Measurements from ENCODE around the gene TUBB4A. TPM values are rescaled to one million over a fixed set of nuclear protein-coding genes. Genes with fewer than 3 reads are reported as not detected.

Gene TUBB4A
- total and polyA plus RNA-seq, 10 of the 15 experiments (the other 5 are each of a cell fraction or from before 2014, with no cell fraction given), result 0.29 to 22.4 (median 3.8) TPM

GRCh38 chr19:6531956-6532243 is 29.8 kb upstream of the TUBB4A start (continued):
- no peak for TF ChIP-seq REST (IDR thresholded peaks at IDR 0.05; ENCODE audit: low read depth, low read length)
- TF ChIP-seq RAD21 (IDR thresholded peaks at IDR 0.05; ENCODE audit: insufficient read depth, low read depth, low read length), result no peak
- peak; percentile 2; the same call in 1 of the 2 replicates for TF ChIP-seq MAX (IDR thresholded peaks at IDR 0.05; ENCODE audit: low read depth, low read length)
- peak; percentile 11; the same call in 1 of the 2 replicates for TF ChIP-seq IKZF1 (conservative IDR thresholded peaks at IDR 0.05)
- TF ChIP-seq CREM (IDR thresholded peaks at IDR 0.05; ENCODE audit: low read depth), result no peak
- peak; percentile 69; the same call in 1 of the 2 replicates for TF ChIP-seq SPI1 (IDR thresholded peaks at IDR 0.05; ENCODE audit: borderline replicate concordance, insufficient read depth, low read depth, low read length)

- Histone ChIP-seq H4K20me1 (ENCODE audit: control insufficient read depth, insufficient read depth) (no peaks in the 10 kb centered on the region), H3K27ac (ENCODE audit: control insufficient read depth, insufficient read depth) (peak overlapping the region; percentile 83), H3K36me3 (ENCODE audit: control insufficient read depth in 2 of 2, insufficient read depth in 2 of 2, low read length in 1 of 2) (peaks cover 0 to 8% of the 10 kb centered on the region in 2 experiments; a peak in 2 of 4 replicates), H3K79me2 (ENCODE audit: control insufficient read depth, insufficient read depth, low read length) (peaks cover 63% of the 10 kb centered on the region), H3K27me3 (replicated peaks in 1 of 2; ENCODE audit: control insufficient read depth in 2 of 2, insufficient read depth in 2 of 2, low read length in 1 of 2) (no peaks in the 10 kb centered on the region), H3K4me3 (peak overlapping the region; percentile 99), H3K9ac (ENCODE audit: control insufficient read depth, insufficient read depth, low read length) (peak overlapping the region; percentile 99), H3K4me1 (ENCODE audit: control insufficient read depth, insufficient read depth, low read length) (peaks cover 37% of the 10 kb centered on the region), H3K9me3 (replicated peaks; ENCODE audit: control insufficient read depth, insufficient read depth, low read length) (no peaks in the 10 kb centered on the region; the same call in 2 of the 3 replicates), H3K4me2 (ENCODE audit: control insufficient read depth, insufficient read depth) (peak overlapping the region; percentile 60), H2AFZ (ENCODE audit: control insufficient read depth, low read depth, low read length) (no peak overlapping the region)
- ChIA-PET RAD21 (ENCODE audit: unreplicated experiment) (interaction anchor here (0.9 to 1.6 kb wide), 9 partner anchors 9 to 332 kb away, joined by 3 to 16 read pairs (median 6); no protein-coding TSS in a partner anchor), CTCF (interaction anchor here (1.0 to 1.9 kb wide), 4 partner anchors 13 to 222 kb away, joined by 3 to 10 read pairs (median 4); no protein-coding TSS in a partner anchor), SMC1A (ENCODE audit: uncharacterized antibody, unreplicated experiment) (interaction anchor here (0.8 to 1.5 kb wide), 7 partner anchors 9 to 99 kb away, joined by 3 to 8 read pairs (median 5); no protein-coding TSS in a partner anchor), POLR2A (interaction anchor here (0.5 to 2.4 kb wide), 22 partner anchors 9 to 205 kb away, joined by 3 to 23 read pairs (median 5); partner anchors contain the start of gene CD70)
- BruUV-seq (replicated peaks), result no TSS peak
- intact Hi-C loops (cut with micrococcal nuclease; ENCODE audit: unreplicated experiment) (no loop called here), in situ Hi-C loops (cut with MboI) (no loop called here)
- WGBS (ENCODE audit: insufficient coverage, insufficient replicate concordance, low lambda C conversion rate, missing lambda C conversion rate), result under 1% methylated on average over 52 of the region's 57 CpGs
- ATAC-seq (no peak), DNase-seq (ENCODE audit: low read depth, low spot score) (no peak), FAIRE-seq (no peak)
- TF ChIP-seq NRF1 (conservative IDR thresholded peaks at IDR 0.05; ENCODE audit: low read depth, low read length), result no peak
- peak; percentile 14; the same call in 1 of the 2 replicates for TF ChIP-seq DPF2 (IDR thresholded peaks at IDR 0.05)
- 0 out of 2 replicates have a peak, but pooled peaks have one; percentile 67 for TF ChIP-seq CHD1 (IDR thresholded peaks at IDR 0.05; ENCODE audit: low read depth, low read length)
- peak; percentile 100 for TF ChIP-seq LARP7 (IDR thresholded peaks at IDR 0.05)
- TF ChIP-seq SMAD1 (IDR thresholded peaks at IDR 0.05; ENCODE audit: low read depth, partially characterized antibody), result peak; percentile 23
- no peak for TF ChIP-seq PKNOX1 (IDR thresholded peaks at IDR 0.05)
- no peak for TF ChIP-seq KDM1A (IDR thresholded peaks at IDR 0.05; ENCODE audit: borderline replicate concordance)
- 0 out of 2 replicates have a peak, but pooled peaks have one; percentile 7 for TF ChIP-seq BACH1 (IDR thresholded peaks at IDR 0.05; ENCODE audit: borderline replicate concordance)
- TF ChIP-seq PAX8 (IDR thresholded peaks at IDR 0.05), result no peak
- no peak for TF ChIP-seq RAD51 (IDR thresholded peaks at IDR 0.05)
These were observed 29.2 kb upstream of the TUBB4A start for GRCh38 chr19:6531163-6531955.

Data from GM12878 (cell line).